ENCODE results near the gene CCDC146.
"Not testable (repeated sequence)": the region's sequence is repeated elsewhere in the genome, so short reads cannot be mapped to it uniquely, and the experiment has no call there.

CCDC146 gene

GRCh38 chr7:77121860-77122681 lies at the start of gene CCDC146:
Gene CCDC146 (plus strand): TSS chr7:77122615. CDS start chr7:77167669, 45,054 bp downstream.
- peak; percentile 99 for DNase-seq

- DNase-seq, result not testable (repeated sequence)
Measured at GRCh38 chr7:77074786-77075396, 47.5 kb upstream of the CCDC146 start.

- not testable (repeated sequence) for DNase-seq
Measured at GRCh38 chr7:77077060-77077459, 45.4 kb upstream of the CCDC146 start.

- not testable (repeated sequence) for DNase-seq
Measured at GRCh38 chr7:77079112-77079511, 43.3 kb upstream of the CCDC146 start.

GRCh38 chr7:77079624-77080023 lies 42.8 kb upstream of the CCDC146 start:
- not testable (repeated sequence) for DNase-seq

- not testable (repeated sequence) for DNase-seq
Measured at GRCh38 chr7:77080236-77080635, 42.2 kb upstream of the CCDC146 start.

GRCh38 chr7:77082192-77082591 lies 40.2 kb upstream of the CCDC146 start:
- not testable (repeated sequence) for DNase-seq

- DNase-seq, result not testable (repeated sequence)
Measured at GRCh38 chr7:77092301-77092700, 30.1 kb upstream of the CCDC146 start.

GRCh38 chr7:77100501-77100900 lies 21.9 kb upstream of the CCDC146 start:
- DNase-seq, result not testable (repeated sequence)

GRCh38 chr7:77101187-77101586 lies 21.2 kb upstream of the CCDC146 start:
- not testable (repeated sequence) for DNase-seq

- not testable (repeated sequence) for DNase-seq
Measured at GRCh38 chr7:77102671-77103070, 19.7 kb upstream of the CCDC146 start.

- not testable (repeated sequence) for DNase-seq
Measured at GRCh38 chr7:77105904-77106303, 16.5 kb upstream of the CCDC146 start.

GRCh38 chr7:77107659-77108058 lies 14.8 kb upstream of the CCDC146 start:
- not testable (repeated sequence) for DNase-seq

- not testable (repeated sequence) for DNase-seq
Measured at GRCh38 chr7:77108362-77108761, 14.1 kb upstream of the CCDC146 start.

- DNase-seq, result peak; percentile 9
Measured at GRCh38 chr7:77112719-77113306, 9.6 kb upstream of the CCDC146 start.

- DNase-seq, result peak; percentile 6
Measured at GRCh38 chr7:77125486-77125885, 3.1 kb downstream of the CCDC146 start.

GRCh38 chr7:77127009-77127408 lies 4.6 kb downstream of the CCDC146 start:
- DNase-seq, result not testable (repeated sequence)

GRCh38 chr7:77128582-77129410 lies 6.4 kb downstream of the CCDC146 start:
- DNase-seq, result not testable (repeated sequence)

- not testable (repeated sequence) for DNase-seq
Measured at GRCh38 chr7:77131781-77132180, 9.4 kb downstream of the CCDC146 start.

GRCh38 chr7:77138668-77139067 lies 16.3 kb downstream of the CCDC146 start:
- not testable (repeated sequence) for DNase-seq

- not testable (repeated sequence) for DNase-seq
Measured at GRCh38 chr7:77140291-77140690, 17.9 kb downstream of the CCDC146 start.

GRCh38 chr7:77152232-77152631 lies 29.8 kb downstream of the CCDC146 start:
- not testable (repeated sequence) for DNase-seq
